ENCODE data around the gene MAPRE2. TPM values are rescaled to one million over a fixed set of nuclear protein-coding genes. Genes with fewer than 3 reads are reported as not detected.

The MAPRE2 gene
- total and polyA plus RNA-seq, 2 experiments from 2014 or later: 11.2 to 16.1 TPM

DNA sequence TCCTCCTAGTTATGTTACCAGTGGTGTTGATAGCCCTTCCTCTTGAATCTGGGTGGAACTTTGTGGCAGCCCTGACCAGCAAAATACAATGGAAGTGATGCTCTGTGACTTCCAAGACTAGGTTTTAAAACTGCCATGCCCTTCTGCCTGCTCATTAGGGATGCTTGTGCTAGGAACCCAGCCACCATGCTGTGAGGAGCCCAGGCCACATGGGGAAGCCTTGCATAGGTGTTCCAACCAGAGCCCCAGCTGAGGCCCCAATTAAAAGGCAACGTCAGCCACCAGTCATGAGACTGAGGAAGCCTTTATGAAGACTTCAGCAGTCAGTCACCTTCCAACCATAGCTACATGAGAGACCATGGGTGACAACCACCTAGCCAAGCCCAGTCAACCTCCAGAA, 14.0 kb upstream of the MAPRE2 start:
- H3K27ac ChIP-seq: no peak overlapping the region
- no peaks in the 10 kb centered on the region for H3K36me3 ChIP-seq (ENCODE audit: low read depth)
- H3K4me3 ChIP-seq: no peak overlapping the region
- no peak overlapping the region for H2AFZ ChIP-seq
- no peaks in the 10 kb centered on the region for H3K27me3 ChIP-seq (replicated peaks; ENCODE audit: insufficient read depth)
- no peak for DNase-seq
- peaks cover 23% of the 10 kb centered on the region for H3F3A ChIP-seq (ENCODE audit: insufficient read depth)
- H3K79me2 ChIP-seq (ENCODE audit: insufficient read depth): no peaks in the 10 kb centered on the region
- in situ Hi-C loops (cut with MboI): no loop called here
- no peaks in the 10 kb centered on the region for H4K20me1 ChIP-seq (ENCODE audit: insufficient read depth)
- no peak overlapping the region for H3K4me2 ChIP-seq (ENCODE audit: unreplicated experiment)
- WGBS, 2 experiments (ENCODE audit: low coverage in 1 of 2, low lambda C conversion rate in 2 of 2, missing lambda C conversion rate in 2 of 2): 100% methylated on average over 1 of the region's 1 CpG
- H3K4me1 ChIP-seq (ENCODE audit: insufficient read depth): peaks cover 46% of the 10 kb centered on the region
- H3K9me3 ChIP-seq (ENCODE audit: low read depth): no peaks in the 10 kb centered on the region
- H3K9me2 ChIP-seq (ENCODE audit: insufficient read depth): no peaks in the 10 kb centered on the region
- TF ChIP-seq EZH2 (IDR thresholded peaks at IDR 0.05; ENCODE audit: insufficient read depth, poor library complexity, severe bottlenecking) (no peak), EZH2phosphoT487 (IDR thresholded peaks at IDR 0.05; ENCODE audit: insufficient read depth, low read depth) (no peak)
- no peak overlapping the region for H3K9ac ChIP-seq

DNA sequence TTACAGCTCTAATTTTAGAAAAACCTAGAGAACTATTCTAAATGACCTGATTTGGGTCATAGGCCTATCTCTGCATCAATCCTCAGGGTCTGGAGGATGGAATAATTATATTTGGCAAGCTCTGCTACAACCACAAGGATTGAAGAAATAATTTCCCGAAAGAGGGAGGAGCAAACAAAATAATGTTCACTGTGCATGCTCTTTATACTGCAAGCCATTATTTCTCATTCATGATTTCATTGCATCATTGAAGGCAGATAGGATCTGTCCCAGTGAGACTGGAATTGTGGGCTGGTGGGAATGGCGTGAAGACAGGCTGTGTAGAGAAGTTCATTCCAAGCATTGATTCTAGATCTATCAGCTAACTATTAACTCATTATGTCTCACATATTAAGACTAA, 12.7 kb upstream of the MAPRE2 start:
- Histone ChIP-seq H3K9me3 (ENCODE audit: low read depth) (no peaks in the 10 kb centered on the region), H3K9ac (peak overlapping the region; percentile 18; the same call in 1 of the 2 replicates), H3K79me2 (ENCODE audit: insufficient read depth) (no peaks in the 10 kb centered on the region), H3K36me3 (ENCODE audit: low read depth) (no peaks in the 10 kb centered on the region), H3F3A (ENCODE audit: insufficient read depth) (peaks cover 23% of the 10 kb centered on the region), H3K4me2 (ENCODE audit: unreplicated experiment) (peak overlapping the region; percentile 66), H4K20me1 (ENCODE audit: insufficient read depth) (no peaks in the 10 kb centered on the region), H3K27ac (peak overlapping the region; percentile 72), H3K4me1 (ENCODE audit: insufficient read depth) (peaks cover 46% of the 10 kb centered on the region), H3K27me3 (replicated peaks; ENCODE audit: insufficient read depth) (no peaks in the 10 kb centered on the region), H3K4me3 (0 out of 2 replicates have a peak overlapping the region, but pooled peaks have one; percentile 4), H3K9me2 (ENCODE audit: insufficient read depth) (no peaks in the 10 kb centered on the region), H2AFZ (peak overlapping the region; percentile 74)
- WGBS, 2 experiments (ENCODE audit: low coverage in 1 of 2, low lambda C conversion rate in 2 of 2, missing lambda C conversion rate in 2 of 2): 23 to 31% methylated on average over 2 of the region's 2 CpGs
- peak; percentile 56 for DNase-seq
- in situ Hi-C loops (cut with MboI): no loop called here
- no peak for TF ChIP-seq EZH2phosphoT487 (IDR thresholded peaks at IDR 0.05; ENCODE audit: insufficient read depth, low read depth)
- TF ChIP-seq EZH2 (IDR thresholded peaks at IDR 0.05; ENCODE audit: insufficient read depth, poor library complexity, severe bottlenecking): no peak

DNA sequence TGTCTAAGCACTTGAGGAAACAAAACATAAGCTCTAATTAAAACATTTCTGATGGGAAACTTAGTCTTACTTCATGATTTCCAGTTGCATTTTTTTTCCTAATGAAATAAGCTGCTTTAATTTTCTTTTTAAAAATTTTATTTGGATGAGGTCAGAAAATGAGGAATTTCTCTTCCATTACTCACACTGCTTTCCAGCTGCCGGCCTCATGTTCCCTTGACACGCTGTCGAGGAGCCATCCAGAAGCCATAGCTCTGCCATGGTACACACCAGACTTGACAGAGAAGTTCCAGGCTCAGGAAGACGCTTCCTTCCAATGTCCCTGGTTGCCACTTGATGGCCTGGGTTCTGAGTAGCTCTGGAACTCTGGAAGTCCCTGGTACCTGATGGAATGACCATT, 12.1 kb upstream of the MAPRE2 start:
- Histone ChIP-seq H3K9ac (peak overlapping the region; percentile 18; the same call in 1 of the 2 replicates), H3K79me2 (ENCODE audit: insufficient read depth) (no peaks in the 10 kb centered on the region), H4K20me1 (ENCODE audit: insufficient read depth) (no peaks in the 10 kb centered on the region), H3K4me2 (ENCODE audit: unreplicated experiment) (peak overlapping the region; percentile 66), H3K4me1 (ENCODE audit: insufficient read depth) (peaks cover 45% of the 10 kb centered on the region), H3F3A (ENCODE audit: insufficient read depth) (peaks cover 23% of the 10 kb centered on the region), H3K4me3 (peak overlapping the region; percentile 32), H3K9me2 (ENCODE audit: insufficient read depth) (no peaks in the 10 kb centered on the region), H3K9me3 (ENCODE audit: low read depth) (no peaks in the 10 kb centered on the region), H3K27ac (peak overlapping the region; percentile 72), H3K36me3 (ENCODE audit: low read depth) (no peaks in the 10 kb centered on the region), H3K27me3 (replicated peaks; ENCODE audit: insufficient read depth) (no peaks in the 10 kb centered on the region), H2AFZ (peak overlapping the region; percentile 74)
- WGBS, 2 experiments (ENCODE audit: low coverage in 1 of 2, low lambda C conversion rate in 2 of 2, missing lambda C conversion rate in 2 of 2): 2% methylated on average over 4 of the region's 4 CpGs
- peak; percentile 86 for DNase-seq
- in situ Hi-C loops (cut with MboI): no loop called here
- no peak for TF ChIP-seq EZH2 (IDR thresholded peaks at IDR 0.05; ENCODE audit: insufficient read depth, poor library complexity, severe bottlenecking)
- TF ChIP-seq EZH2phosphoT487 (IDR thresholded peaks at IDR 0.05; ENCODE audit: insufficient read depth, low read depth): no peak

DNA sequence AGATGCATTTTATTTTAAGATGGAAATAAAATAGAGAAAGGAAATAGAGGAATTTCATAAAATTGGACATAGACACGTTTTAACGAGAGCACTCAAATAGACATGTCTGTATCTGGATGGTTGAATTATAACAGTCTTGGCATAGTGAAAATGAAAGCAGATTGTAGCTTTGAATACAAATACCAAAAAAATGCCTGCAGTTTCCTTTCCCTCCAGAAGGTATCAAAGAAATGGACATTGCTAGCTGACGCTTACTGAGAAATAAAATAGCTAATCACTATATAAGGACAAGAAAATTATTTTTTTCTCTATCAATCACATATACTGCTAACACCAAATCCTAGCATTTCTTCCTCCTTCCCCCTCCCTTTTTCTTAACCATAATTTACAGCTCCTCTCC, 11.4 kb upstream of the MAPRE2 start:
- Histone ChIP-seq H3K9me3 (ENCODE audit: low read depth) (no peaks in the 10 kb centered on the region), H4K20me1 (ENCODE audit: insufficient read depth) (no peaks in the 10 kb centered on the region), H3K27ac (peak overlapping the region; percentile 72), H3K9me2 (ENCODE audit: insufficient read depth) (no peaks in the 10 kb centered on the region), H3K27me3 (replicated peaks; ENCODE audit: insufficient read depth) (no peaks in the 10 kb centered on the region), H2AFZ (peak overlapping the region; percentile 74), H3F3A (ENCODE audit: insufficient read depth) (peaks cover 18% of the 10 kb centered on the region), H3K4me3 (peak overlapping the region; percentile 32), H3K79me2 (ENCODE audit: insufficient read depth) (no peaks in the 10 kb centered on the region), H3K4me1 (ENCODE audit: insufficient read depth) (peaks cover 38% of the 10 kb centered on the region), H3K4me2 (ENCODE audit: unreplicated experiment) (peak overlapping the region; percentile 66), H3K36me3 (ENCODE audit: low read depth) (no peaks in the 10 kb centered on the region), H3K9ac (peak overlapping the region; percentile 19; the same call in 1 of the 2 replicates)
- in situ Hi-C loops (cut with MboI): no loop called here
- 10 to 13% methylated on average over 3 of the region's 3 CpGs for WGBS, 2 experiments (ENCODE audit: low coverage in 1 of 2, low lambda C conversion rate in 2 of 2, missing lambda C conversion rate in 2 of 2)
- DNase-seq: peak; percentile 51
- no peak for TF ChIP-seq EZH2phosphoT487 (IDR thresholded peaks at IDR 0.05; ENCODE audit: insufficient read depth, low read depth)
- no peak for TF ChIP-seq EZH2 (IDR thresholded peaks at IDR 0.05; ENCODE audit: insufficient read depth, poor library complexity, severe bottlenecking)
